Hypothalamus (tissue), 51 donors: ENCODE measurements around the gene IL1RAP.
"Not testable (repeated sequence)": the region's sequence is repeated elsewhere in the genome, so short reads cannot be mapped to it uniquely, and the experiment has no call there.

Source experiments
- DNase-seq, 51 donors: peaks; one replicate each; lab custom pipeline; 2025; lab: John Stamatoyannopoulos, UW

IL1RAP gene

GRCh38 chr3:190506271-190506670 is 7.6 kb upstream of the IL1RAP start:
- no peak for DNase-seq

- no peak for DNase-seq
These were observed 1.2 kb upstream of the IL1RAP start for GRCh38 chr3:190512666-190513065.

- peak in 33 of 51 donors; percentile 8 to 74 (median 25) for DNase-seq
These were observed 698 bp downstream of the IL1RAP start for GRCh38 chr3:190514413-190515153.

- DNase-seq = no peak
These were observed 2.5 kb downstream of the IL1RAP start for GRCh38 chr3:190516416-190516815.

DNA sequence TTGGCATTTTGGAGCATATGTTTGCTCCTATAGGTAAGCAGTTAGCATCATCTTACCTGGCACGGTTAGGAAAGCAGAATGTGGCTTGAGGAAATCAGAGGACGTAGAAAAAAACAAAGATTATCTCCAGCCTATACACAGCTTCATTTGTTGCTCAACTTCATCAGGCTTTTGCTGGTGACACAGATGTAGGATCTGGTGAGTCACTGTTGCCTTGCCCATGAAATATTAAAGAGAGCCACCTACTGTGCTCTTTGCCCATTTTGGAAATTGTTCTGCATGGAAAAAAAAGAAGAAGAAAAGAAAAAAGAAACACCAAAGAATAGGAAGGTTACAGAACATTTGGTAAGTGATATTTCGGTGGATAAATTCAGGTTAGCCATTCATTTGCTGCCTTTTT is 3.8 kb downstream of the IL1RAP start:
- DNase-seq = no peak

GRCh38 chr3:190518531-190518930 is 4.6 kb downstream of the IL1RAP start:
- not testable (repeated sequence) for DNase-seq

DNA sequence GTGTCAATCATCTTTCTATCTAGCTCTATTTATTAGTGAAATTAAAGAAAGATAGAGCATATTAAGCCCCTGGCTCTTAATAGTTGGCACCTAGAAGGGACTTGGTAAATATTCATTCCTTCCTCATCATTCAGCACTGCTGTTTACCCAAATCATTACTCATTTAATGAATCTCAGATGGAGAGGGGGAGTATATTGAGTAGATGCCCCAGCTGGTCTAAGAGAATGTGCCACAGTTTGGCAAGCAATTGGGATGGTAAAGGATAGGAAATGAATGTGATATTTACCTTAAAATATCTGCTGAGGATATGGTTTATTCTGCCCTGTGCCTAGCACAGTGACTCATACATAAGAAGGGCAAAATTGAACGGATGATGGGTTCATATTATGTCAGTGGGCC is 6.0 kb downstream of the IL1RAP start:
- no peak for DNase-seq

DNA sequence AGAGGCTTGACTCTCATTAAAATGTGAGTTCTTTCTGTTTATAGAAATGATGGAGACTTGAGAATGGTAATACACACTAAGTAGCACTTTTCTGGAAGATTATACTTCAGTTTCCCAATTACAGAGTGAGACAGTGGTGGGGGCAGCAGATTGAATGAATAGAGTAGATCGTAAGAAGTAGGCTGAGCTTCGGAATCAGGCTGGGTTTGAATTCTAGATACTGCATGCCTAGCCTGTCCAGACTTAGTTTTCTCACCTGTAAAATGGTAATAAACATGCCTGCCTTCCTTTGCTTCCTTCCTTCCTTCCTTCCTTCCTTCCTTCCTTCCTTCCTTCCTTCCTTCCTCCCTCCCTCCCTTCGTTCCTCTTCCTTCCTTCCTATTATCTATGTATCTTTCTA is 8.1 kb downstream of the IL1RAP start:
- DNase-seq = no peak

GRCh38 chr3:190522621-190523222 is 8.8 kb downstream of the IL1RAP start:
- no peak for DNase-seq

DNA sequence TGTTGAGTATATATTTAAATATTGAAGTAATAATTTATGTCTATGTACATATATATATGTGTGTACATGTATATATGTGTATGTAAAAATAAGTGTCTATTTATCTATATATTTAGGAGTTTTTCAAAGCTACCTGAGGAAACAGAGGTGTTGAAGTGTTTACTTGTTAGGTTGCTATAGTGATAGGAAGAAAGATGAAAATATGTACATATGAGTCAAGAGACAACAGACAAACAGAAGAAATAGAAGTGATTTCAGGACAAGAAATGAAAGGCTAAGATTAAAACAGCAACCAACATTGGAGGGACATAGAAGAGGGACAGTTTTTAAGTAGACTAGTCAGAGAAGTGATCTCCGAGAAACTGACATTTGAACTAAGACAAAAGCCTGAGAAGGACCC is 11.1 kb downstream of the IL1RAP start:
- no peak for DNase-seq

DNA sequence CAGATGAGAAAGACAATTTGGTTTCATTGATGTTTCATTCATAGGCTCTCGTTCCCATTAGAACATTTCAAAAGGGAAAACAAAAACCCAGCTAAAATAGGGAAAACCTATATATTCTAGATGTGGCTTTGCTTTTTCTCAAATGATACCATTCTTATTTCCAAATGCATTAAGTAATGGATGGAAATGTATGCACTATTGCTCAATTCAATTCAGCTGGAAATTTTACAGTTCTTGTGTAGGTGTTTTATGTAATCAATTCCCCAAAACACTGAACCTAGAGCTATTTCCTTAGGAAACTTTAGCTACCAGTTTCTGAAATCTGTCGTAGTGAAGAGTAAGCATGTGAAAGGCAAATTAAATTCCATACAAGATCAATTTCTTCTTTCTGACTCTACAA is 11.7 kb downstream of the IL1RAP start:
- no peak for DNase-seq

- no peak for DNase-seq
These were observed 13.2 kb downstream of the IL1RAP start for GRCh38 chr3:190526787-190527762.

DNA sequence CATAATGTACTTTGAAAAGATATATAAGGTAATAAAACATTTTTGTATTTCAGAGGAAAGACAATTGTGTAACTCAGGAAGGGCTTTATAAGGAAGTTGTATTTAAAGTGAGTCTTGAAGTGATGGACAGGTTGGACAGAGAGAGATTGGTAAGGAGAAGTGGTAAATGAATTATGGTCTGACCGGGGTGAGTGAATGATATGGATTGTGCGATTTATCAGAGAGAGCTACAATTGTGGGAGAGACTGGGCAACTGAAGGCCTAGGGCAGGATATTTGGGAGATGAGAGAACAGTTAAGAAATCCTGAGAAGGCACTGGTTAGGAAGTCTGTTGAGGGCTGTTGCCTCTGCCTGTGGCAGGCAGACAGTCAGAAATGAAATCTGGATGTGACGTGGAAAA is 14.8 kb downstream of the IL1RAP start:
- DNase-seq = no peak

DNA sequence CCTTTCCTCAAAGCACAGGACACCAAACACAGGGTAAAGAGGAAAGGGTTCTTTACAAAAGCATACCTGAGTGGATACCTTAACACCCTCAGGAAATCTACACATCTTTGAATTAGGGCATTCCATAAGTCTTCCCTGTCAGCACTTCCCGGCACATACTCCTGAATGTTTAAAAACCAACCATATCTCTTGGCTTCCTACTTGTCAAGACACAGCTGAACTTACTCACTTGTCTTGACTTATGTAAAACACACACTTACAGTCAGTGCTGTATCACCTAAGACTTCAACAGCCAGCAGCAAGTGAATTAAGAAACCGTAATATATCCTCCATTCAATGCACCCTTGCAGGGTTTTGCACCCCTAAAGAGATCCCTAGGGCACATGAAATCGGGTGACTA is 17.5 kb downstream of the IL1RAP start:
- DNase-seq = no peak

- DNase-seq = no peak
These were observed 18.9 kb downstream of the IL1RAP start for GRCh38 chr3:190532731-190533203.

- peak in 41 of 51 donors; percentile 2 to 70 (median 35) for DNase-seq
These were observed 19.8 kb downstream of the IL1RAP start for GRCh38 chr3:190533511-190534281.

GRCh38 chr3:190534386-190534785 is 20.5 kb downstream of the IL1RAP start:
- DNase-seq = no peak

DNA sequence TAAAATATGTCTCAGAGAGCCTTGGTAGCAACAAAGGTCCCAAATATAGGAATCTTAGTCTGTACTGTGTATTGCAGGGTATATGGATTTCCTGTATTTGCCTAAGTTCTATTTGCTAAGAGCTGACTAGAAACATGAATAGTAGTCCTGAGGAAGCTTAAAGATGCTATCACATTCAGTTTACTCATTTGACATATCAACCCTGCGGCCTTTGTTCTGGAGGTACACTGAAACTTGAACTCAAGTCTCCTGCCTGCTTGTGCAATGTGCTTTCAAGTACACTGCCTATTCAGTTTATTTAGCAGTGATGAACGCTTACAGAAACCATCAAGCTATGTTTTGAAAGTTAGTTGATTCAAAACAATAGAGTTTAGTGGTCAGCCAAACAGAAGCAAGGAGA is 21.1 kb downstream of the IL1RAP start:
- DNase-seq = no peak

DNA sequence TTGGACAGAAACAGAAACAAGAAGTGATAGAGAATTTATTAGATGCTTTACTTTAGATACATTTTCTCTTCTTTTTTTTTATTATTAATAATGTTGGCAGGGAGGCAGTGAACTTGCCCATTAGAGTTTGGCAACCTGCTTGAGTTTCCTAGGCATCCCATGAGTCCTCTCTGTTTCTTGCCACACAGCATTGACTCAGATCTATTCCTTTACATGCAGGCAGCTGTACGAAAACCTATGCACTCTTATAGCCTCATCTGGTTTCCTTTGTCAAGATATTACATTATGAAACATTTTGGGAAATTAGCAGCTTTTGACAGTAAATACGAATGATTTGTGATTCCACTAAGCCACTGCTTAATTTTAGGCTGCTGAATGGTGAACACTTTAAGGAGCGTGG is 23.3 kb downstream of the IL1RAP start:
- no peak for DNase-seq

DNA sequence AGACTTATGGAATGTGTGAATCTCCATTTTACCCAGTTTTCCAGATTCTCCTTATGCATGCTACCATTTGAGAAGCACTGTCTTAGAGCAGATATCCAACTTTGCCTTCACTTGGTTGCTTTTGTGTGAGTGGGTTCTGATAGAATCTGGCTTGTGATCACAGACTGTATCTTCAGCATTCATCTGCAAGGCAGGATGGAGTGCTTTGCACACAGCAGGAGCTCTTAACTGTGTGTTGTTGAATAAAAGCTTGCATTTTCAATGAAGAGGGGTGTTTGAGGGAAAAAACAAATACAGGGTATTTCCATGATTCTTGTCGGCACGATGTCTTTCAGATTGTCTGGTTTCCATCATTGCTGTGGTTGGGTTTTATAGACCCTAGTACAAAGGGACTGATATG is 24.4 kb downstream of the IL1RAP start:
- DNase-seq = no peak
